HepG2 (cell line): ENCODE measurements around the gene SGCE. TPM values are rescaled to one million over a fixed set of nuclear protein-coding genes. Genes with fewer than 3 reads are reported as not detected.
A peak's percentile ranks its signal among the peaks of the same experiment; 100 is the strongest.

Experiments
- KIAA2018 ChIP-seq: sonication (generic); formaldehyde crosslinking; IDR thresholded peaks from 2 replicates; pipeline ENCODE4 v1.5.0; 2020; ENCODE audit warnings: mild to moderate bottlenecking, missing genetic modification reagents, borderline replicate concordance
- PAX8 ChIP-seq: sonication (generic); formaldehyde crosslinking; IDR thresholded peaks from 2 replicates; pipeline ENCODE4 v1.8.0; 2022; ENCODE audit warnings: mild to moderate bottlenecking, missing genetic modification reagents, borderline replicate concordance
- REXO4 ChIP-seq: sonication (generic); formaldehyde crosslinking; IDR thresholded peaks from 2 replicates; pipeline ENCODE4 v1.8.0; 2022; ENCODE audit warnings: missing genetic modification reagents, mild to moderate bottlenecking, borderline replicate concordance
- SOX13 ChIP-seq, 3 experiments: fragments of 450-650 bp in 1 of 3; sonication (generic) in 1 of 3; formaldehyde crosslinking in 1 of 3; IDR thresholded peaks in 2 of 3; conservative IDR thresholded peaks in 1 of 3; 2 replicates each; pipeline versions ENCODE4 v1.5.0 to v1.6.1; 2016 to 2020; ENCODE audit warnings: antibody characterized with exemption in 1 of 3, mild to moderate bottlenecking in 1 of 3, missing compliant biosample characterization in 1 of 3, missing genetic modification reagents in 1 of 3, moderate library complexity in 1 of 3
- TFDP2 ChIP-seq: sonication (generic); formaldehyde crosslinking; IDR thresholded peaks from 2 replicates; pipeline ENCODE4 v1.4.0; 2020; ENCODE audit warnings: missing genetic modification reagents
- YY1 ChIP-seq: IDR thresholded peaks from 2 replicates; pipeline ENCODE4 v1.6.1; 2011; ENCODE audit warnings: low read length, low read depth, moderate library complexity, mild to moderate bottlenecking; ENCODE audit not compliant: insufficient read depth, insufficient replicate concordance
- ZNF441 ChIP-seq: sonication (generic); formaldehyde crosslinking; IDR thresholded peaks from 2 replicates; pipeline ENCODE4 v1.7.0; 2021; ENCODE audit warnings: missing genetic modification reagents, borderline replicate concordance
- ZNF615 ChIP-seq: sonication (generic); formaldehyde crosslinking; IDR thresholded peaks from 2 replicates; pipeline ENCODE4 v1.5.0; 2020; ENCODE audit warnings: mild to moderate bottlenecking, missing genetic modification reagents, borderline replicate concordance
- polyA plus RNA-seq, 8 experiments: library from polyadenylated mRNA; depleted of rRNA in 3 of 8; stranded (reverse) in 7 of 8; unstranded in 1 of 8; fragments of >200 nt; fragmentation: Illumina TruSeq in 4 of 8; extraction: Trizol in 4 of 8; gene quantifications; 2 replicates each; pipeline versions ENCODE4 v1.2.1 to v1.2.3, GENCODE V29; 2011 to 2016; ENCODE audit warnings: low read depth in 4 of 8, missing spikeins in 1 of 8, mixed read lengths in 1 of 8; ENCODE audit not compliant: insufficient read depth in 1 of 8
- total RNA-seq, 5 experiments: library from RNA; depleted of rRNA; stranded (reverse); fragments of >200 nt; fragmentation: Illumina TruSeq; extraction: Trizol; gene quantifications; 2 replicates each; pipeline ENCODE4 v1.2.3, GENCODE V29; 2016; ENCODE audit warnings: low read depth in 1 of 5

The SGCE gene
- total and polyA plus RNA-seq, 2 of the 13 experiments (the other 11 are each of a cell fraction or from before 2014, with no cell fraction given) = 52.3 to 71.1 TPM

- TF ChIP-seq PAX8 (no peak), KIAA2018 (CRISPR knock-in tag) (no peak), YY1 (no peak), ZNF615 (CRISPR knock-in tag) (no peak), TFDP2 (peak; percentile 53; the same call in 1 of the 2 replicates), REXO4 (no peak), ZNF441 (CRISPR knock-in tag) (no peak), SOX13 (IDR thresholded peaks at IDR 0.05) (no peak), SOX13 (CRISPR knock-in tag; conservative IDR thresholded peaks at IDR 0.05 in 1 of 2, IDR thresholded peaks at IDR 0.05 in 1 of 2) (peak in 1 of 2 experiments; percentile 29; a peak in 1 of 4 replicates)
Measured at GRCh38 chr7:94657771-94658693, 2.1 kb upstream of the SGCE start (continued).
